Activated CD8-positive, alpha-beta memory T cell treated with anti-CD3 and anti-CD28 coated beads, Interleukin-2, amount 50 U/mL, for 24 hours (primary cell): ENCODE measurements around the gene EAF2.
"Not testable (repeated sequence)": the region's sequence is repeated elsewhere in the genome, so short reads cannot be mapped to it uniquely, and the experiment has no call there.

Experiments used
- DNase-seq: peaks from one replicate; pipeline ENCODE4 v3.0.0-alpha.2; 2020; ENCODE audit errors: extremely low read depth

Gene EAF2

GRCh38 chr3:121834671-121835464 is at the start of gene EAF2, which contains the start of gene IQCB1:
EAF2 (plus strand) TSS chr3:121835209; CDS start chr3:121835286, 77 bp downstream.
IQCB1 (minus strand) TSS chr3:121835060; CDS start chr3:121828960, 6,100 bp downstream.
- DNase-seq = peak; percentile 83

GRCh38 chr3:121786485-121786884 is 48.5 kb upstream of the EAF2 start:
- DNase-seq = no peak

- no peak for DNase-seq
Observed at GRCh38 chr3:121793078-121793477, 41.9 kb upstream of the EAF2 start.

GRCh38 chr3:121794264-121794983 is 40.6 kb upstream of the EAF2 start:
- DNase-seq = no peak

- DNase-seq = no peak
Observed at GRCh38 chr3:121796970-121797369, 38.0 kb upstream of the EAF2 start.

GRCh38 chr3:121800906-121801305 is 34.1 kb upstream of the EAF2 start:
- DNase-seq = no peak

GRCh38 chr3:121803771-121804320 is 31.2 kb upstream of the EAF2 start:
- no peak for DNase-seq

GRCh38 chr3:121809249-121809648 is 25.8 kb upstream of the EAF2 start:
- no peak for DNase-seq

GRCh38 chr3:121817753-121818152 is 17.3 kb upstream of the EAF2 start:
- no peak for DNase-seq

GRCh38 chr3:121818578-121818977 is 16.4 kb upstream of the EAF2 start:
- no peak for DNase-seq

GRCh38 chr3:121819236-121819635 is 15.8 kb upstream of the EAF2 start:
- DNase-seq = no peak

GRCh38 chr3:121821421-121822199 is 13.4 kb upstream of the EAF2 start:
- no peak for DNase-seq

- DNase-seq = no peak
Observed at GRCh38 chr3:121822973-121823372, 12.0 kb upstream of the EAF2 start.

GRCh38 chr3:121834157-121834670 is 795 bp upstream of the EAF2 start:
- DNase-seq = no peak

- no peak for DNase-seq
Observed at GRCh38 chr3:121835465-121835801, 424 bp downstream of the EAF2 start.

GRCh38 chr3:121836064-121836463 is 1.1 kb downstream of the EAF2 start:
- DNase-seq = no peak

- no peak for DNase-seq
Observed at GRCh38 chr3:121836481-121836880, 1.5 kb downstream of the EAF2 start.

- no peak for DNase-seq
Observed at GRCh38 chr3:121839962-121840361, 5.0 kb downstream of the EAF2 start.

- no peak for DNase-seq
Observed at GRCh38 chr3:121844892-121845291, 9.9 kb downstream of the EAF2 start.

GRCh38 chr3:121852256-121852655 is 17.2 kb downstream of the EAF2 start:
- DNase-seq = no peak

GRCh38 chr3:121855555-121855954 is 20.5 kb downstream of the EAF2 start:
- DNase-seq = no peak

- not testable (repeated sequence) for DNase-seq
Observed at GRCh38 chr3:121857778-121858177, 22.8 kb downstream of the EAF2 start.
